HG03097 (cell line): ENCODE results near the gene BMX.

Experiments used
- ATAC-seq: cut with Tn5 transposase; IDR thresholded peaks from one replicate; pipeline ENCODE4 v1.9.1; 2021; ENCODE audit not compliant: unreplicated experiment, low FRiP score

The BMX gene

DNA sequence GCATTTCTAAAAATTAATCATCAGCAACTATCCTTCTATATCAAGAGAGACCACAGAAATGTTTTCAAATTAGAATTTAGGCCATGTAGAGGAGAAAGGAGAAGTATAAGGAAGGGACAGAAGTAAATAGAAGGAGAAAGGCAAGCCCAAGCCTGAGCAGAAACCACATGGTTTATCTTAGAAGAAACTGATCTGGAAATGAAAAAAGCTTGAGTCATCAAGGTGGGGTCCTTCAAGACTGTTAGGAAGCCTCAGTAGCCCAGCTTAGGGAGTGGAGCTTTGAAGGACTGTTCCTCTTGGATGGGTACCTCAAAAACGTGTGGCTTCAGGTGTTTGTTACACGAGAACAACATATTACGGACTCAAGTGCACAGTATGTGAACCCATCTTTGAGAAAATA is 4.5 kb downstream of the BMX start:
- no peak for ATAC-seq

DNA sequence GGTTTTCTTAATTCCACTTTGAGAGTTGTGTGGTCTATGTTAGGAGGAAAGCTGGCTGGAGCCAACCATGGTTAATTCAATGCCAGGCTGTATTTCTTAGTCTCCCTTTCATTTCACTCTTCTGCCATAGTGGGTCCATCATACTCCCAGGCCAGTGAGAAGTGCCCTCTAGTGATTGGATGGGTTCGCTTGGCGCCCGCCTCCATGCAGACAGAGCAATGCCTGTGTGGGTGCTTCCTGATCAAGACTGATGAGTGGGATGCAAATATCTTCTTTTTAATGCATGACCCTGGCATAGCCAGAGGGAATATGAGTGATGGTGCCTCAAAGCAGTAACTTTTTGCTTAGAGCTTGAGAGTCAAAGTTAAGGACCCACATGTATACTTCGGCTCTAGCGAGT is 6.4 kb downstream of the BMX start:
- no peak for ATAC-seq

DNA sequence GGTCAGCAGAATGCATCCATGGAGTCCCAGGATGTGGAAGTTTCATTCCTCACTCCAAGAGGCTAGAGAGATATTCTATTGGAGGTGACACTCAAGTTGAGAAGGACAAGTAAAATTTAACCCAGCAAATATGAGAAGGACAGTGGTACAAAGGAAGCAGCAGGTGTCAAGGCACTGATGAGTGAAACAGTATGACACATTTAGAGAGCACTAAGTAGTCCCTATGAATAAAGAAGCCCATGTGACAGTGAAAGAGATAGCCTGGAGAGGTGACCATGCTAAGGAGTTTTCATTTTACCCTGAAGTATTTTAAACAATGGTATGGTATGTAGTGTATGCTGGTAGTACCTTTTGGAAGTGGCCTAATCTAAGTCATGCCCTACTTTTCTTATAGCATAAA is 9.2 kb downstream of the BMX start:
- ATAC-seq: no peak

- ATAC-seq: no peak
Observed at GRCh38 chrX:15511563-15511962, 11.0 kb downstream of the BMX start.

- no peak for ATAC-seq
Observed at GRCh38 chrX:15512401-15512965, 11.9 kb downstream of the BMX start.

GRCh38 chrX:15514279-15514678 is 13.7 kb downstream of the BMX start:
- ATAC-seq: no peak

- ATAC-seq: no peak
Observed at GRCh38 chrX:15515931-15516330, 15.3 kb downstream of the BMX start.

GRCh38 chrX:15522464-15522863 is 21.9 kb downstream of the BMX start:
- no peak for ATAC-seq

- no peak for ATAC-seq
Observed at GRCh38 chrX:15523088-15523487, 22.5 kb downstream of the BMX start.

DNA sequence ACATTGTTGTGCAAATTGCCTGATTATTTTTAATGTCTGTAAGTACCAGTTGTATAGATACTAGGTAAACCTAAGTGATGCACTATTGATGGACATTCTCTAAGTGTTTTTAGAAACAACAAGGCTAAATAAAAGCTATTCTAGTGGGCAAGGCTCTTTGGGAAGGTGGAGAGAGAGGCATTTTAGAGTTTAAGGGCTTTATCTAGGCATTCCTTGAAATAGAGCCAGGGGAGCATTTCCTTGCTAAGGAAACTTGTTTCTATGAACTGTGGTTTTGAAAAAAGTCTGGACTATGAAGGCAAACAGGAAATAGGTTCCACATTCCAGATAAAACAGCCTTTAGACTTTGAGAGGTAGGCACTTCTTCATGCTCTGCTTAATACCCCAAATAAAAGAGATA is 23.8 kb downstream of the BMX start:
- no peak for ATAC-seq

GRCh38 chrX:15525664-15526416 is 25.2 kb downstream of the BMX start:
- ATAC-seq: no peak

DNA sequence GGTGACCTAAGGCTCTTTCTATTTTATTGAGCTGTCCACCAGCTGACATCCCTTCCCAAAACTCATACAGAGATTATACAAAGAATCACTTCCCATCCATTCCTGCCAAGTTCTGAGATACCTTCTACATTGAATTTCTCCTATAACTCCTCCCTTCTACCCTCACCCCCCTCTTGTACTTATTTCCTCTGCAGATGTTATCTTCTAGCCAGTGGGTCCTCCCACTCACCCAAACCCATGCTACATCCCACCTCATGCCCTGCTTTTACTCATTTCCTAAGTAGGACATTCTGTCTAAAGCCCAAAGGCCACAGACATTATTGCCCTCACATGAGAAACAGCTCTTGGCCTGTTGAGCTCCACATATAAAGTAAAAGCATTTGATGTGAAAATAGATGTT is 28.6 kb downstream of the BMX start:
- no peak for ATAC-seq

DNA sequence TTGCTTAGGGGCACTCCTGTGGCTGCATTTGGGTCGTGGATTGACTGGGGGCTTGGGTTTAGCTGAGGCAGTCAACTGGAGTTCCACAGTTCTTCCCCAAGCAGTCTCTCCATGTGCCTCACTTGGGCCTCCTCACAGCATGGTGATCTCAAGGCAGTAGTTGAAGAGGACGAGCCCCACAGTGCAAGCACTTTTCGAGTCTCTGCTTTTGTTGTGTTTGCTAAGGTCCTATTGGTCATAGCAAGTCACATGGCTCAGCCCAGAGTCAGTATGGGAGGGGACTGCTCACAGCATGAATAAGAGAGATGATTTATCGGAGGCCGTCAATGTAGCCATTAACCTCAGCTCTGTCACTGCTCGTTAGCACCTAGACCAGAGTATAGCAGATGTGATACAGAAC is 29.7 kb downstream of the BMX start:
- ATAC-seq: no peak

GRCh38 chrX:15546745-15547144 is 46.1 kb downstream of the BMX start:
- no peak for ATAC-seq

GRCh38 chrX:15547356-15547755 is 46.7 kb downstream of the BMX start:
- no peak for ATAC-seq

GRCh38 chrX:15549189-15550012 is 48.8 kb downstream of the BMX start:
- no peak for ATAC-seq

- ATAC-seq: no peak
Observed at GRCh38 chrX:15559227-15559626, 58.6 kb downstream of the BMX start.

GRCh38 chrX:15560924-15561323 is 60.3 kb downstream of the BMX start:
- ATAC-seq: no peak

- no peak for ATAC-seq
Observed at GRCh38 chrX:15563056-15563455, 62.4 kb downstream of the BMX start.

GRCh38 chrX:15564981-15565579 is 64.5 kb downstream of the BMX start:
- ATAC-seq: no peak

GRCh38 chrX:15566244-15566643 is 65.6 kb downstream of the BMX start:
- ATAC-seq: no peak
